B cell (primary cell): ENCODE measurements around the gene USP2. TPM values are rescaled to one million over a fixed set of nuclear protein-coding genes. Genes with fewer than 3 reads are reported as not detected.

Experiments
- ATAC-seq: fragments of 200-7000 bp; cut with Tn5 transposase; one replicate; pipeline ENCODE4 v1.10.0; 2021; ENCODE audit warnings: low read depth, mild to moderate bottlenecking, moderate number of reproducible peaks, moderate library complexity
- CTCF ChIA-PET: fragments of 350-600 bp; sonication (Branson Sonifier 250); formaldehyde crosslinking; loops from one replicate; lab custom pipeline; 2021; ENCODE audit warnings: antibody characterized with exemption, inconsistent platforms; lab: Charles Lee
- POLR2A ChIA-PET: fragments of 350-600 bp; sonication (Branson Sonifier 250); formaldehyde crosslinking; loops from one replicate; lab custom pipeline; 2021; ENCODE audit warnings: antibody characterized with exemption; lab: Charles Lee
- DNase-seq: peaks from one replicate; pipeline ENCODE4 v3.0.0; 2013
- H2AFZ ChIP-seq: 2 replicates; pipeline ENCODE4 v1.6.1; 2012; ENCODE audit warnings: mild to moderate bottlenecking, low read depth, low read length; ENCODE audit not compliant: insufficient read depth, poor library complexity, severe bottlenecking
- H3K27ac ChIP-seq, 2 donors: 1 replicate in 1 of 2; 2 replicates in 1 of 2; pipeline ENCODE4 v1.5.1; 2012 to 2013; ENCODE audit warnings: low read length in 2 of 2, mild to moderate bottlenecking in 2 of 2, moderate library complexity in 1 of 2
- H3K27me3 ChIP-seq, 4 experiments: fragments of 200-600 bp in 1 of 4; sonication (generic) in 1 of 4; replicated peaks in 1 of 4; 1 replicate in 2 of 4; 2 replicates in 2 of 4; pipeline versions ENCODE4 v1.6.1 to v1.7.0; 2013 to 2016; ENCODE audit warnings: low read length in 3 of 4, mild to moderate bottlenecking in 2 of 4, mixed read lengths in 1 of 4, moderate library complexity in 1 of 4; ENCODE audit not compliant: insufficient read depth in 4 of 4, control insufficient read depth in 3 of 4; ENCODE audit errors: control extremely low read depth in 1 of 4
- H3K36me3 ChIP-seq, 2 experiments: replicated peaks in 1 of 2; 1 replicate in 1 of 2; 2 replicates in 1 of 2; pipeline versions ENCODE4 v1.6.1 to v1.7.1; 2013; ENCODE audit warnings: low read length in 1 of 2; ENCODE audit not compliant: insufficient read depth in 2 of 2, control insufficient read depth in 1 of 2; ENCODE audit errors: control extremely low read depth in 1 of 2, extremely low read depth in 1 of 2
- H3K4me1 ChIP-seq, 2 donors: fragments of 200-600 bp in 1 of 2; sonication (generic) in 1 of 2; 1 replicate in 1 of 2; 2 replicates in 1 of 2; pipeline versions ENCODE4 v1.5.1 to v1.6.1; 2013 to 2017; ENCODE audit warnings: low read length in 2 of 2; ENCODE audit not compliant: control insufficient read depth in 2 of 2, insufficient read depth in 2 of 2
- H3K4me2 ChIP-seq: replicated peaks from 2 replicates; pipeline ENCODE3; 2012; ENCODE audit warnings: mild to moderate bottlenecking, low read depth, low read length; ENCODE audit not compliant: poor library complexity, severe bottlenecking
- H3K4me3 ChIP-seq, 5 experiments: fragments of 200-600 bp in 1 of 5; sonication (generic) in 1 of 5; 1 replicate in 3 of 5; 2 replicates in 2 of 5; pipeline versions ENCODE4 v1.5.1 to v1.7.0; 2011 to 2016; ENCODE audit warnings: low read length in 4 of 5, mild to moderate bottlenecking in 4 of 5, low read depth in 2 of 5, control low read depth in 1 of 5, moderate library complexity in 1 of 5; ENCODE audit not compliant: insufficient read depth in 1 of 5; ENCODE audit errors: control extremely low read depth in 1 of 5, extremely low read depth in 1 of 5
- H3K79me2 ChIP-seq: fragments of 200-600 bp; sonication (generic); one replicate; pipeline ENCODE4 v1.6.0; 2016; ENCODE audit warnings: low read length; ENCODE audit not compliant: control insufficient read depth, insufficient read depth
- H3K9ac ChIP-seq: fragments of 200-600 bp; sonication (generic); 2 replicates; pipeline ENCODE4 v1.6.1; 2017; ENCODE audit warnings: mild to moderate bottlenecking, low read length, moderate library complexity
- H3K9me3 ChIP-seq, 3 donors: one replicate each; pipeline versions ENCODE4 v1.6.1 to v1.7.1; 2013; ENCODE audit warnings: low read length in 2 of 3; ENCODE audit not compliant: control insufficient read depth in 2 of 3, insufficient read depth in 1 of 3; ENCODE audit errors: control extremely low read depth in 1 of 3
- H4K20me1 ChIP-seq: 2 replicates; pipeline ENCODE4 v1.6.0; 2012; ENCODE audit warnings: mild to moderate bottlenecking, low read length; ENCODE audit not compliant: insufficient read depth, control insufficient read depth, poor library complexity, severe bottlenecking
- H3K27ac Mint-ChIP-seq: one replicate; pipeline ENCODE4 v1.8.0; 2021; ENCODE audit warnings: mixed read lengths
- H3K27me3 Mint-ChIP-seq: one replicate; pipeline ENCODE4 v1.8.0; 2021; ENCODE audit warnings: mixed read lengths
- H3K4me1 Mint-ChIP-seq: one replicate; pipeline ENCODE4 v1.8.0; 2021; ENCODE audit warnings: mixed read lengths
- H3K4me3 Mint-ChIP-seq: one replicate; pipeline ENCODE4 v1.8.0; 2021; ENCODE audit warnings: mixed read lengths
- H3K9me3 Mint-ChIP-seq: one replicate; pipeline ENCODE4 v1.8.0; 2022; ENCODE audit warnings: mixed read lengths; ENCODE audit not compliant: insufficient read depth
- EZH2 ChIP-seq: IDR thresholded peaks from 2 replicates; pipeline ENCODE4 v1.6.1; 2012; ENCODE audit warnings: borderline replicate concordance, low read depth, mild to moderate bottlenecking, moderate library complexity, low read length; ENCODE audit not compliant: insufficient read depth, poor library complexity, severe bottlenecking
- WGBS: methylation state at CpG from one replicate; pipeline ENCODE4 v1.1.5; 2013; ENCODE audit warnings: missing lambda C conversion rate; ENCODE audit not compliant: insufficient coverage; 5-methylcytosine and 5-hydroxymethylcytosine counted together
- intact Hi-C: fragments of 100-400 bp; cut with micrococcal nuclease; formaldehyde crosslinking; loops from one replicate; pipeline ENCODE4 v1.10.0; 2022
- polyA plus RNA-seq: library from polyadenylated mRNA; depleted of rRNA; stranded (reverse); fragments of >200 nt; gene quantifications from 2 replicates; pipeline ENCODE4 v1.2.3, GENCODE V29; 2012
- total RNA-seq, 2 donors: library from RNA; stranded (reverse); fragments of 120-200 nt in 1 of 2; gene quantifications; 1 replicate in 1 of 2; 2 replicates in 1 of 2; pipeline versions ENCODE4 v1.2.3 to v1.2.4, GENCODE V29; 2013 to 2022
- TF ChIP-seq, protein P1 (sequence below): fragments of 200-600 bp; IDR thresholded peaks from one replicate; pipeline ENCODE4 v1.8.0; 2022; ENCODE audit warnings: antibody characterized with exemption, mild to moderate bottlenecking

USP2 gene
- total and polyA plus RNA-seq, 2 donors (not counting 1 experiment from before 2014, with no cell fraction given) = 0.09 TPM; not detected in 1

DNA sequence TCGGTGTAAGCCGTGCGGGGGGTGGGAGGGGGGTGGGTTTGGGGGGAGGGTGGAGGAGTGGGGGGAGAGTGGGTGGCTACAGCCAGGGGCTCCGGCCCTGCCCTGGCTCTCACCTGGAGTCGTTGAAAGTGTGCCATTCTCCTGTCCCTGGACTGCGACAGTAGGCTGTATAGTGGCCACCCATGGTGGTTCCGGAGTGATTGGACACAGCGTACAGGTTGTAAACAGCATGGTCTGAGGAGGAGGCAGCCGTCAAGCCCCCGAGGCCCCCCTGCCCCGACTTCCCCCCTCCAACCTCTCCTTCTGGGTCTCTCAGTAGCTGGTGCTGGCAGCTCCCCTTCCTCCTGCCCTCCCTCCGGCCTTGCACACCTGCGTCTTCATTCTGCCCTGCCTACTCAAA, 24.4 kb downstream of the USP2 start:
- Mint-ChIP-seq H3K27me3 (peaks cover 41% of the 10 kb centered on the region), H3K27ac (no peak overlapping the region)

More for the DNA sequence above, 24.4 kb downstream of the USP2 start:
- Histone ChIP-seq H3K9me3 (no peaks in the 10 kb centered on the region), H4K20me1 (no peaks in the 10 kb centered on the region), H3K4me2 (peak overlapping the region; percentile 100), H3K36me3 (no peaks in the 10 kb centered on the region), H3K27ac (no peak overlapping the region), H3K4me1 (peaks cover 3 to 17% of the 10 kb centered on the region in 2 donors), H3K4me3 (peak overlapping the region in 4 of 5 experiments; percentile 54 to 94 (median 70)), H2AFZ (peak overlapping the region; percentile 99), H3K79me2 (no peaks in the 10 kb centered on the region), H3K27me3 (peaks cover 0 to 39% (median 11%) of the 10 kb centered on the region in 4 experiments), H3K9ac (peak overlapping the region; percentile 85)
- TF ChIP-seq, protein P1, sequence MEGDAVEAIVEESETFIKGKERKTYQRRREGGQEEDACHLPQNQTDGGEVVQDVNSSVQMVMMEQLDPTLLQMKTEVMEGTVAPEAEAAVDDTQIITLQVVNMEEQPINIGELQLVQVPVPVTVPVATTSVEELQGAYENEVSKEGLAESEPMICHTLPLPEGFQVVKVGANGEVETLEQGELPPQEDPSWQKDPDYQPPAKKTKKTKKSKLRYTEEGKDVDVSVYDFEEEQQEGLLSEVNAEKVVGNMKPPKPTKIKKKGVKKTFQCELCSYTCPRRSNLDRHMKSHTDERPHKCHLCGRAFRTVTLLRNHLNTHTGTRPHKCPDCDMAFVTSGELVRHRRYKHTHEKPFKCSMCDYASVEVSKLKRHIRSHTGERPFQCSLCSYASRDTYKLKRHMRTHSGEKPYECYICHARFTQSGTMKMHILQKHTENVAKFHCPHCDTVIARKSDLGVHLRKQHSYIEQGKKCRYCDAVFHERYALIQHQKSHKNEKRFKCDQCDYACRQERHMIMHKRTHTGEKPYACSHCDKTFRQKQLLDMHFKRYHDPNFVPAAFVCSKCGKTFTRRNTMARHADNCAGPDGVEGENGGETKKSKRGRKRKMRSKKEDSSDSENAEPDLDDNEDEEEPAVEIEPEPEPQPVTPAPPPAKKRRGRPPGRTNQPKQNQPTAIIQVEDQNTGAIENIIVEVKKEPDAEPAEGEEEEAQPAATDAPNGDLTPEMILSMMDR = no peak
- no peak for TF ChIP-seq EZH2
- DNase-seq = no peak
- Mint-ChIP-seq H3K4me3 (peak overlapping the region; percentile 65), H3K9me3 (no peaks in the 10 kb centered on the region), H3K4me1 (peaks cover 16% of the 10 kb centered on the region)
- ChIA-PET CTCF (interaction anchor here (0.7 to 4.2 kb wide), 16 partner anchors 8 to 751 kb away, joined by 3 to 61 read pairs (median 10); partner anchors contain the start of genes C1QTNF5, MFRP and USP2), POLR2A (no interaction called here)
- 67% methylated on average over 5 of the region's 13 CpGs for WGBS
- ATAC-seq = no peak
- intact Hi-C loops = loop anchor here (2.0 kb wide), 1 partner anchor 22 kb away; the partner anchor contains the start of gene RNF26
